Measurements from ENCODE around the gene PDE7B.

DNA sequence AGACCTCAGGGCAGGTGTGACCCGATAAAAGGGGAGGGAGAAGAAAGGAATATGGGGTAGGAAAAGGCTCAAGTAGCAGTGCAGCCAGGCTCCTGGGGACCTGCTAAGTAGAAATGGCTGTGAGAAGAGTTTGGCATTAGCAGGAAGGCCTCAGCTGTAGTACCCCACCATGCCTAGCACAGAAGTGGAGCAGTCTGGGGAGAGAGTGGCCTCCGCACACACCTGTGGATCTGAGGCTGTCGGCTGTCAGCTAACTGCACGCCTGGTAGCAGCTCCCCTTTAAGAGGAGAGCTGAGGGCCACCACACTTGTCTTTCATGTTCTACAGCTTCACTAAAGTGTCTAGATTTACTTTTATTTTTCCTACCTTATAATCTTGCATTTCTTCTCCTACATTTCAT, 24.6 kb downstream of the PDE7B start:
- TF ChIP-seq, protein P1, sequence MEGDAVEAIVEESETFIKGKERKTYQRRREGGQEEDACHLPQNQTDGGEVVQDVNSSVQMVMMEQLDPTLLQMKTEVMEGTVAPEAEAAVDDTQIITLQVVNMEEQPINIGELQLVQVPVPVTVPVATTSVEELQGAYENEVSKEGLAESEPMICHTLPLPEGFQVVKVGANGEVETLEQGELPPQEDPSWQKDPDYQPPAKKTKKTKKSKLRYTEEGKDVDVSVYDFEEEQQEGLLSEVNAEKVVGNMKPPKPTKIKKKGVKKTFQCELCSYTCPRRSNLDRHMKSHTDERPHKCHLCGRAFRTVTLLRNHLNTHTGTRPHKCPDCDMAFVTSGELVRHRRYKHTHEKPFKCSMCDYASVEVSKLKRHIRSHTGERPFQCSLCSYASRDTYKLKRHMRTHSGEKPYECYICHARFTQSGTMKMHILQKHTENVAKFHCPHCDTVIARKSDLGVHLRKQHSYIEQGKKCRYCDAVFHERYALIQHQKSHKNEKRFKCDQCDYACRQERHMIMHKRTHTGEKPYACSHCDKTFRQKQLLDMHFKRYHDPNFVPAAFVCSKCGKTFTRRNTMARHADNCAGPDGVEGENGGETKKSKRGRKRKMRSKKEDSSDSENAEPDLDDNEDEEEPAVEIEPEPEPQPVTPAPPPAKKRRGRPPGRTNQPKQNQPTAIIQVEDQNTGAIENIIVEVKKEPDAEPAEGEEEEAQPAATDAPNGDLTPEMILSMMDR (IDR thresholded peaks at IDR 0.05), result no peak
- TF ChIP-seq POLR2A (IDR thresholded peaks at IDR 0.05), result no peak

All from Peyer's patch (tissue), 4 donors.